IPS-20b (cell line): ENCODE results near the gene DZANK1.
"Not testable (repeated sequence)": the region's sequence is repeated elsewhere in the genome, so short reads cannot be mapped to it uniquely, and the experiment has no call there.

Experiments
- H3K27ac ChIP-seq: one replicate; pipeline ENCODE4 v1.5.1; 2013; ENCODE audit warnings: low read length
- H3K27me3 ChIP-seq: 2 replicates; pipeline ENCODE4 v1.6.1; 2013; ENCODE audit warnings: mild to moderate bottlenecking, low read length, inconsistent platforms; ENCODE audit not compliant: insufficient read depth
- H3K36me3 ChIP-seq: 2 replicates; pipeline ENCODE4 v1.6.1; 2013; ENCODE audit warnings: low read depth, mild to moderate bottlenecking, inconsistent platforms, low read length, moderate library complexity; ENCODE audit not compliant: insufficient read depth
- H3K4me1 ChIP-seq: 2 replicates; pipeline ENCODE4 v1.6.1; 2013; ENCODE audit warnings: mild to moderate bottlenecking, control low read depth, inconsistent platforms, low read length, moderate library complexity; ENCODE audit not compliant: insufficient read depth
- H3K4me3 ChIP-seq: 2 replicates; pipeline ENCODE4 v1.5.1; 2013; ENCODE audit warnings: mild to moderate bottlenecking, low read length, inconsistent platforms
- H3K9ac ChIP-seq: 2 replicates; pipeline ENCODE4 v1.6.1; 2013; ENCODE audit warnings: low read depth, mild to moderate bottlenecking, inconsistent platforms, low read length, moderate library complexity
- H3K9me3 ChIP-seq: 2 replicates; pipeline ENCODE4 v1.6.1; 2013; ENCODE audit warnings: mild to moderate bottlenecking, low read depth, low read length, inconsistent platforms; ENCODE audit not compliant: insufficient read depth

Gene DZANK1

DNA sequence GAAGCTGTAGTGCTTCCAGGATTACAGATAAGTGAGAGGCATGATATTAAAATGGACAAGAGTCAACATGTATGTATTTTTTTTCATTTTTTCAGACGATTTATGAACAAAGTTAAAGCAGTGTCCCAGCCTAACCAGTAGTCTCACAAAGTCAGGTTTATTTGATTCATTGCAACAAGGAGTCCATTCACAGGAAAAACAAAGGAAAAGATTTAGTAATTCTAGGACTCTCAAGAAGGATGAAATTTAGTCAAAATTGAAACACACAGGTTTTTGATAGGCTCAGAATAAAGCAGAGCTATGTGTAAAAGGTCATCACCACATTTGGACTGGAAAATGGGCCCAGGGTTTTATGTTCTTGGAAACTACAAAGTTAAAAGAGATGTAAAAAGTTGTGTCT is 94.5 kb downstream of the DZANK1 start:
- Histone ChIP-seq H3K9me3 (peaks cover 9% of the 10 kb centered on the region), H3K4me1 (no peaks in the 10 kb centered on the region), H3K4me3 (no peak overlapping the region), H3K27ac (no peak overlapping the region), H3K9ac (no peak overlapping the region), H3K27me3 (no peaks in the 10 kb centered on the region), H3K36me3 (no peaks in the 10 kb centered on the region)

DNA sequence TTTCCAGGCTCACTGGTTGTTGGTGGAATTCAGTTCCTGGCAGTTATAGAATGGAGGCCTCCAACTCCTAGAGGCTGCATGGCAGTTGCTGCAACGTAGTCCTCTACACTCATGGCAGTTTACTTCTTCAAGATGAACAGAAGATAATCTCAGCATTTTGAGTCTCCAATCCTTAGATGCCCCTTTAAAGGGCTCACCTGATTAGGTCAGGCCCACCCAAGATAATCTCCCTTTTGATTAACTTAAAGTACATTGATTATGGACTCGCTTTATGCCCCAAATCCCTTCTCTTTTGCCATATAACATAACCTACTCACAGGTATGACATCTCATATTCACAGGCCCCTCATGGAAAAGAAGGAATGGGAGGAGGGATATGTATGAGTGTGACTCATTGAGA is 102.1 kb downstream of the DZANK1 start:
- Histone ChIP-seq H3K9me3 (no peaks in the 10 kb centered on the region), H3K36me3 (no peaks in the 10 kb centered on the region), H3K27me3 (no peaks in the 10 kb centered on the region), H3K4me3 (no peak overlapping the region), H3K9ac (no peak overlapping the region), H3K4me1 (no peaks in the 10 kb centered on the region), H3K27ac (no peak overlapping the region)

GRCh38 chr20:18363708-18364107 is 103.1 kb downstream of the DZANK1 start:
- Histone ChIP-seq H3K4me3 (no peak overlapping the region), H3K4me1 (no peaks in the 10 kb centered on the region), H3K9ac (no peak overlapping the region), H3K27ac (no peak overlapping the region), H3K36me3 (no peaks in the 10 kb centered on the region), H3K27me3 (no peaks in the 10 kb centered on the region), H3K9me3 (no peaks in the 10 kb centered on the region)

GRCh38 chr20:18362916-18363315 is 103.9 kb downstream of the DZANK1 start:
- H3K27ac ChIP-seq = no peak overlapping the region
- H3K4me1 ChIP-seq = no peaks in the 10 kb centered on the region
- H3K4me3 ChIP-seq = no peak overlapping the region
- H3K9me3 ChIP-seq = no peaks in the 10 kb centered on the region
- no peaks in the 10 kb centered on the region for H3K27me3 ChIP-seq
- no peaks in the 10 kb centered on the region for H3K36me3 ChIP-seq
- no peak overlapping the region for H3K9ac ChIP-seq

GRCh38 chr20:18361678-18362077 is 105.2 kb downstream of the DZANK1 start:
- H3K27ac ChIP-seq = no peak overlapping the region
- no peaks in the 10 kb centered on the region for H3K4me1 ChIP-seq

DNA sequence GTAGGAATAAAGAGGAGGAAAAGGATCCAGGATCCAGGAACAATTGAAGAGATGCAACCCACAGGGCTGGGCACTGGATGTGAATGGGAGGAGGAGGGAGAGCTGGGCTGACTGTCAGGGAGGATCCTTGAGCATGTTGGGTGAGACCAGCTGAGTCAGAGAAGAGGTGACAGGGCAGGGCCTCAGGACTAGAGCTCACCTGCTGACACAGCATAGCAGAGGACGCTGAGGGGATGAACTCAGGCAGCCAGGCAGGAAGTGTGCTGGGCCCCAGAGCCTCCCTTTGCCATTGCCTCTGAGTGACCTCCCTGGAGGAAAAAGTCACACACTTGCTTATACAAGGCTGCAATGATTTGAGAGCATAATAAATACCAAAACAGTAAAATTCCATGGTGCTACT is 106.2 kb downstream of the DZANK1 start:
- no peak overlapping the region for H3K9ac ChIP-seq
- no peak overlapping the region for H3K4me3 ChIP-seq
- no peaks in the 10 kb centered on the region for H3K27me3 ChIP-seq
- no peak overlapping the region for H3K27ac ChIP-seq
- H3K36me3 ChIP-seq = no peaks in the 10 kb centered on the region
- H3K9me3 ChIP-seq = 0 out of 2 replicates have a peak, but pooled peaks cover 2% of the 10 kb centered on the region
- no peaks in the 10 kb centered on the region for H3K4me1 ChIP-seq

More at GRCh38 chr20:18361678-18362077, 105.2 kb downstream of the DZANK1 start:
- no peak overlapping the region for H3K9ac ChIP-seq
- no peaks in the 10 kb centered on the region for H3K9me3 ChIP-seq
- H3K4me3 ChIP-seq = no peak overlapping the region
- no peaks in the 10 kb centered on the region for H3K36me3 ChIP-seq
- H3K27me3 ChIP-seq = no peaks in the 10 kb centered on the region

DNA sequence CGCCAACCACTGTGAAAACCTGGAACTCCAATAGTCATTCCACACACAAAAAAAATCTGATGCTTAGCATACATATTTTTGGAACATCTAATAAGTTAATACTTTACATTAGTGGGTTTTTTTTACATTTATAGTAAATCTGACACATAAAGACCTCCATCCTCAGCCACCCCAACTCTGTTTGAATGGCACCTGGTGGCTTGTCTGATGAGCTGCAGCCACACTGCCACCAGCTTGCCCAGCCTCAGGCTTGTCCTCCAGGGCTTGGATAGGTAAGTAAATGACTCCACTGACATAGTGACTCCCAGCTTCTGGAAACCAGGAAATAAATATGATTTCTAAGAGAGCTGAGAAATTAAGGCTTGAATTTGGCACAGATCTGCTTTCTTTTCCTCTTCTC is 107.0 kb downstream of the DZANK1 start:
- no peaks in the 10 kb centered on the region for H3K27me3 ChIP-seq
- no peak overlapping the region for H3K9ac ChIP-seq
- H3K27ac ChIP-seq = no peak overlapping the region
- no peaks in the 10 kb centered on the region for H3K4me1 ChIP-seq
- no peak overlapping the region for H3K4me3 ChIP-seq
- no peaks in the 10 kb centered on the region for H3K36me3 ChIP-seq
- H3K9me3 ChIP-seq = 0 out of 2 replicates have a peak, but pooled peaks cover 4% of the 10 kb centered on the region

DNA sequence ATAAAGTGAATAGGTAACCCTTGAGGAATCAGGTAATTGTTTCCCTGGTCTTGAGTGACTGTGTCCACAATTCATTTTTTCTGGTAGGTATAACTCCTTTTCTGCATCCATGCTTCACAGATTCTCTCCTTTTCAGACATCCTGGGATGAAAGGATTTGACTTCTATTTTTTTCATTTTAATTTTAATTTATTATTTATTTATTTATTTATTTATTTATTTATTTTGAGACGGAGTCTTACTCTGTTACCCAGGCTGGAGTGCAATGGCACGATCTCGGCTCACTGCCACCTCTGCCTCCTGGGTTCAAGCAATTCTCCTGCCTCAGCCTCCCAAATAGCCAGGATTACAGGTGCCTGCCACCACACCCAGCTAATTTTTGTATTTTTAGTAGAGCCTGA is 117.1 kb downstream of the DZANK1 start:
- H3K27ac ChIP-seq, H3K36me3 ChIP-seq, H3K27me3 ChIP-seq, H3K4me1 ChIP-seq, H3K4me3 ChIP-seq, H3K9ac ChIP-seq, H3K9me3 ChIP-seq: not testable (repeated sequence)
